IMR-90 (cell line): Measurements from ENCODE around the gene PTH1R.

Experiments
- FOS ChIP-seq: fragments of 150-350 bp; IDR thresholded peaks from 2 replicates; pipeline ENCODE4 v1.6.1; 2016; ENCODE audit warnings: low read depth, low read length
- MAZ ChIP-seq: IDR thresholded peaks from 2 replicates; pipeline ENCODE4 v1.6.1; 2012; ENCODE audit warnings: low read depth, mild to moderate bottlenecking, low read length, improper control_type of control experiment, moderate library complexity, borderline replicate concordance
- MXI1 ChIP-seq: IDR thresholded peaks from 2 replicates; pipeline ENCODE4 v1.6.1; 2012; ENCODE audit warnings: low read depth, mild to moderate bottlenecking, low read length, moderate library complexity, borderline replicate concordance
- POLR2A ChIP-seq: IDR thresholded peaks from 2 replicates; pipeline ENCODE4 v1.6.1; 2012; ENCODE audit warnings: mild to moderate bottlenecking, low read depth, low read length
- RAD21 ChIP-seq: IDR thresholded peaks from 2 replicates; pipeline ENCODE4 v1.6.1; 2012; ENCODE audit warnings: low read length, improper control_type of control experiment
- RCOR1 ChIP-seq: IDR thresholded peaks from 2 replicates; pipeline ENCODE4 v1.6.1; 2012; ENCODE audit warnings: mild to moderate bottlenecking, low read length, improper control_type of control experiment; ENCODE audit not compliant: insufficient replicate concordance
- RFX5 ChIP-seq: IDR thresholded peaks from 2 replicates; pipeline ENCODE4 v1.8.0; 2012; ENCODE audit warnings: low read depth, mild to moderate bottlenecking, low read length, moderate library complexity
- SMC3 ChIP-seq: fragments of 150-350 bp; IDR thresholded peaks from 2 replicates; pipeline ENCODE4 v1.6.1; 2016; ENCODE audit warnings: low read depth, mild to moderate bottlenecking, antibody characterized with exemption, low read length, moderate library complexity
- TF ChIP-seq, protein P1 (sequence below): conservative IDR thresholded peaks from 2 replicates; pipeline ENCODE4 v1.5.1; 2012; ENCODE audit warnings: mild to moderate bottlenecking, low read depth, low read length, improper control_type of control experiment

GRCh38 chr3:46868287-46868686 lies 9.2 kb upstream of the PTH1R start:
- TF ChIP-seq POLR2A: no peak
- no peak for TF ChIP-seq RFX5
- TF ChIP-seq, protein P1, sequence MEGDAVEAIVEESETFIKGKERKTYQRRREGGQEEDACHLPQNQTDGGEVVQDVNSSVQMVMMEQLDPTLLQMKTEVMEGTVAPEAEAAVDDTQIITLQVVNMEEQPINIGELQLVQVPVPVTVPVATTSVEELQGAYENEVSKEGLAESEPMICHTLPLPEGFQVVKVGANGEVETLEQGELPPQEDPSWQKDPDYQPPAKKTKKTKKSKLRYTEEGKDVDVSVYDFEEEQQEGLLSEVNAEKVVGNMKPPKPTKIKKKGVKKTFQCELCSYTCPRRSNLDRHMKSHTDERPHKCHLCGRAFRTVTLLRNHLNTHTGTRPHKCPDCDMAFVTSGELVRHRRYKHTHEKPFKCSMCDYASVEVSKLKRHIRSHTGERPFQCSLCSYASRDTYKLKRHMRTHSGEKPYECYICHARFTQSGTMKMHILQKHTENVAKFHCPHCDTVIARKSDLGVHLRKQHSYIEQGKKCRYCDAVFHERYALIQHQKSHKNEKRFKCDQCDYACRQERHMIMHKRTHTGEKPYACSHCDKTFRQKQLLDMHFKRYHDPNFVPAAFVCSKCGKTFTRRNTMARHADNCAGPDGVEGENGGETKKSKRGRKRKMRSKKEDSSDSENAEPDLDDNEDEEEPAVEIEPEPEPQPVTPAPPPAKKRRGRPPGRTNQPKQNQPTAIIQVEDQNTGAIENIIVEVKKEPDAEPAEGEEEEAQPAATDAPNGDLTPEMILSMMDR: no peak
- no peak for TF ChIP-seq RAD21
- no peak for TF ChIP-seq FOS
- no peak for TF ChIP-seq RCOR1
- TF ChIP-seq SMC3: no peak
- TF ChIP-seq MAZ: no peak
- no peak for TF ChIP-seq MXI1
